SH-SY5Y (cell line): ENCODE results near the gene CAMSAP1.

Source experiments
- GATA2 ChIP-seq: IDR thresholded peaks from 2 replicates; pipeline ENCODE4 v1.6.1; 2011; ENCODE audit warnings: mild to moderate bottlenecking, low read depth, low read length
- GATA3 ChIP-seq: IDR thresholded peaks from 2 replicates; pipeline ENCODE4 v1.6.1; 2011; ENCODE audit warnings: low read depth, mild to moderate bottlenecking, low read length, moderate library complexity

DNA sequence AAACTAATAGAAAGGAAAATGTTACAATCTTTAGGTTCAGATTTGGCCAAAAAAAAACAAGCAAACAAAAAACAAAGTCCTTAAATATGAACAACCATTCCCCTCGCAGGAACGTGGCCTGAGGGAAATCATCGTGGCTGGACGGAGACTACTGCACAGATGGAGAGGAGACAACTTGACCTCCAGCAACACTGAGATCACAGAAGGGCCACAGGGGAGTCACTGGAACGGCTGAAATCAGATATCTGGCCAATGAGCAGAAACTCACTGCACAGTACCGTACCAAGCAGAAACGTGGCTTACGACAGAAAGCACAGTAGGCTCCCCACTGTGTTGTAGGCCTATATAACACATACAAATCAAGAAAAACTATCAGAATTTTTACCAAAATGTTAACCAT, 27.7 kb downstream of the CAMSAP1 start:
- TF ChIP-seq GATA2 (no peak), GATA3 (no peak)
